Peyer's patch (tissue), 4 donors: ENCODE results near the gene CACNA2D1.

Source experiments
- CTCF ChIP-seq, 6 experiments: fragments of 450-650 bp in 4 of 6; fragments of 200-600 bp in 2 of 6; sonication (generic) in 1 of 6; IDR thresholded peaks; one replicate each; pipeline ENCODE4 v1.5.1; 2017 to 2019; ENCODE audit warnings: antibody characterized with exemption in 6 of 6, mild to moderate bottlenecking in 3 of 6, moderate library complexity in 1 of 6
- POLR2A ChIP-seq, 2 donors: fragments of 450-650 bp; IDR thresholded peaks; one replicate each; pipeline ENCODE4 v1.5.1; 2017; ENCODE audit warnings: antibody characterized with exemption in 2 of 2, mild to moderate bottlenecking in 2 of 2, moderate library complexity in 2 of 2

- no peak for TF ChIP-seq CTCF (IDR thresholded peaks at IDR 0.05)
- no peak for TF ChIP-seq POLR2A (IDR thresholded peaks at IDR 0.05)
These were observed 422.5 kb downstream of the CACNA2D1 start for GRCh38 chr7:82021036-82021435.
